GM11168 (cell line): Measurements from ENCODE around the gene RAVER2.

Experiments used
- in situ Hi-C: fragments of 300-500 bp; cut with MboI; formaldehyde crosslinking; loops from one replicate; pipeline ENCODE4 v1.12.0; 2022; ENCODE audit warnings: low sequenced_read_pairs; ENCODE audit not compliant: unreplicated experiment

The RAVER2 gene

GRCh38 chr1:64841330-64842065, 96.6 kb downstream of the RAVER2 start:
- in situ Hi-C loops, result loop anchor here (25.0 kb wide), 1 partner anchor 579 kb away; no protein-coding TSS in a partner anchor

- in situ Hi-C loops, result loop anchor here (25.0 kb wide), 1 partner anchor 580 kb away; no protein-coding TSS in a partner anchor
Measured at GRCh38 chr1:64842224-64842623, 97.3 kb downstream of the RAVER2 start.

GRCh38 chr1:64843675-64844074, 98.8 kb downstream of the RAVER2 start:
- in situ Hi-C loops, result loop anchor here (25.0 kb wide), 1 partner anchor 581 kb away; no protein-coding TSS in a partner anchor

GRCh38 chr1:64844175-64844574, 99.3 kb downstream of the RAVER2 start:
- in situ Hi-C loops, result loop anchor here (25.0 kb wide), 1 partner anchor 582 kb away; no protein-coding TSS in a partner anchor

- in situ Hi-C loops, result loop anchor here (25.0 kb wide), 1 partner anchor 582 kb away; no protein-coding TSS in a partner anchor
Measured at GRCh38 chr1:64844609-64845008, 99.7 kb downstream of the RAVER2 start.

GRCh38 chr1:64845831-64846425, 101.1 kb downstream of the RAVER2 start:
- in situ Hi-C loops, result loop anchor here (25.0 kb wide), 1 partner anchor 584 kb away; no protein-coding TSS in a partner anchor

- in situ Hi-C loops, result loop anchor here (25.0 kb wide), 1 partner anchor 585 kb away; no protein-coding TSS in a partner anchor
Measured at GRCh38 chr1:64846573-64847430, 101.9 kb downstream of the RAVER2 start.

GRCh38 chr1:64847666-64848065, 102.8 kb downstream of the RAVER2 start:
- in situ Hi-C loops, result loop anchor here (25.0 kb wide), 1 partner anchor 585 kb away; no protein-coding TSS in a partner anchor

- in situ Hi-C loops, result loop anchor here (25.0 kb wide), 1 partner anchor 586 kb away; no protein-coding TSS in a partner anchor
Measured at GRCh38 chr1:64848136-64848535, 103.3 kb downstream of the RAVER2 start.

GRCh38 chr1:64848803-64849202, 103.9 kb downstream of the RAVER2 start:
- in situ Hi-C loops, result loop anchor here (25.0 kb wide), 1 partner anchor 587 kb away; no protein-coding TSS in a partner anchor

- in situ Hi-C loops, result loop anchor here (25.0 kb wide), 1 partner anchor 588 kb away; no protein-coding TSS in a partner anchor
Measured at GRCh38 chr1:64849942-64850341, 105.1 kb downstream of the RAVER2 start.

- in situ Hi-C loops, result no loop called here
Measured at GRCh38 chr1:64850846-64851245, 106.0 kb downstream of the RAVER2 start.

GRCh38 chr1:64851664-64852063, 106.8 kb downstream of the RAVER2 start:
- in situ Hi-C loops, result no loop called here

GRCh38 chr1:64854674-64855073, 109.8 kb downstream of the RAVER2 start:
- in situ Hi-C loops, result no loop called here

GRCh38 chr1:64855557-64855956, 110.7 kb downstream of the RAVER2 start:
- in situ Hi-C loops, result no loop called here

GRCh38 chr1:64856553-64856952, 111.7 kb downstream of the RAVER2 start:
- in situ Hi-C loops, result no loop called here

GRCh38 chr1:64857347-64857746, 112.5 kb downstream of the RAVER2 start:
- in situ Hi-C loops, result no loop called here

GRCh38 chr1:64861611-64862010, 116.7 kb downstream of the RAVER2 start:
- in situ Hi-C loops, result no loop called here

- in situ Hi-C loops, result no loop called here
Measured at GRCh38 chr1:64864018-64864940, 119.4 kb downstream of the RAVER2 start.
